Common myeloid progenitor, CD34-positive (primary cell): ENCODE results near the gene RSBN1L.

Experiments
- CTCF ChIA-PET: fragments of 350-600 bp; sonication (Branson Sonifier 250); formaldehyde crosslinking; loops from one replicate; lab custom pipeline; 2021; ENCODE audit warnings: antibody characterized with exemption; lab: Charles Lee
- POLR2A ChIA-PET: fragments of 350-600 bp; sonication (Branson Sonifier 250); formaldehyde crosslinking; loops from one replicate; lab custom pipeline; 2021; ENCODE audit warnings: antibody characterized with exemption; lab: Charles Lee
- DNase-seq, 3 donors: peaks; one replicate each; pipeline versions ENCODE4 v3.0.0 to v3.0.0-alpha.2; 2013
- H3K27ac ChIP-seq, 2 experiments: 1 replicate in 1 of 2; 2 replicates in 1 of 2; pipeline ENCODE4 v1.7.0; 2013; ENCODE audit warnings: inconsistent platforms in 2 of 2, low read length in 2 of 2, mild to moderate bottlenecking in 2 of 2, low read depth in 1 of 2, moderate library complexity in 1 of 2; ENCODE audit not compliant: severe bottlenecking in 2 of 2, insufficient read depth in 1 of 2, poor library complexity in 1 of 2
- H3K27me3 ChIP-seq, 5 experiments: replicated peaks in 2 of 5; 1 replicate in 3 of 5; 2 replicates in 2 of 5; pipeline versions ENCODE4 v1.6.1 to v1.7.0; 2013; ENCODE audit warnings: low read length in 4 of 5, mild to moderate bottlenecking in 2 of 5, moderate library complexity in 2 of 5, inconsistent platforms in 1 of 5; ENCODE audit not compliant: insufficient read depth in 5 of 5, control insufficient read depth in 4 of 5
- H3K36me3 ChIP-seq, 4 experiments: 1 replicate in 2 of 4; 2 replicates in 2 of 4; pipeline versions ENCODE4 v1.6.1 to v1.7.0; 2013; ENCODE audit warnings: low read length in 3 of 4, control low read depth in 1 of 4, mild to moderate bottlenecking in 1 of 4; ENCODE audit not compliant: control insufficient read depth in 4 of 4, insufficient read depth in 4 of 4
- H3K4me1 ChIP-seq, 4 experiments: 1 replicate in 3 of 4; 2 replicates in 1 of 4; pipeline versions ENCODE4 v1.6.1 to v1.7.1; 2013; ENCODE audit warnings: low read length in 3 of 4, mild to moderate bottlenecking in 3 of 4, control low read depth in 1 of 4, inconsistent platforms in 1 of 4, moderate library complexity in 1 of 4; ENCODE audit not compliant: control insufficient read depth in 4 of 4, insufficient read depth in 4 of 4; ENCODE audit errors: control extremely low read depth in 1 of 4
- H3K4me3 ChIP-seq, 7 experiments: 1 replicate in 4 of 7; 2 replicates in 3 of 7; pipeline versions ENCODE4 v1.5.1 to v1.7.0; 2013; ENCODE audit warnings: mild to moderate bottlenecking in 7 of 7, low read length in 6 of 7, moderate library complexity in 6 of 7, inconsistent platforms in 2 of 7, low read depth in 2 of 7, control low read depth in 1 of 7; ENCODE audit not compliant: insufficient read depth in 4 of 7, control insufficient read depth in 1 of 7; ENCODE audit errors: extremely low read depth in 1 of 7
- H3K9me3 ChIP-seq, 5 experiments: 1 replicate in 4 of 5; 2 replicates in 1 of 5; pipeline versions ENCODE4 v1.6.1 to v1.7.1; 2013; ENCODE audit warnings: low read length in 4 of 5, mild to moderate bottlenecking in 2 of 5, inconsistent platforms in 1 of 5, low read depth in 1 of 5, moderate library complexity in 1 of 5; ENCODE audit not compliant: control insufficient read depth in 4 of 5, insufficient read depth in 2 of 5; ENCODE audit errors: control extremely low read depth in 1 of 5
- WGBS: methylation state at CpG from one replicate; pipeline ENCODE4 v1.1.5; 2013; ENCODE audit not compliant: insufficient coverage; 5-methylcytosine and 5-hydroxymethylcytosine counted together

RSBN1L gene

GRCh38 chr7:77819021-77819420, 122.8 kb downstream of the RSBN1L start:
- Histone ChIP-seq H3K36me3 (peaks cover 2 to 33% (median 6%) of the 10 kb centered on the region in 4 experiments), H3K27ac (no peak overlapping the region), H3K4me3 (no peak overlapping the region), H3K4me1 (peaks cover 0 to 6% (median 0%) of the 10 kb centered on the region in 4 experiments), H3K9me3 (peaks cover 6 to 47% (median 26%) of the 10 kb centered on the region in 5 experiments), H3K27me3 (no peaks in the 10 kb centered on the region)
- ChIA-PET POLR2A (no interaction called here), CTCF (no interaction called here)
- no peak for DNase-seq

- ChIA-PET CTCF (no interaction called here), POLR2A (no interaction called here)
- H3K9me3 ChIP-seq = peaks cover 6 to 47% (median 28%) of the 10 kb centered on the region in 5 experiments
- H3K27ac ChIP-seq = no peak overlapping the region
- peaks cover 2 to 30% (median 6%) of the 10 kb centered on the region in 4 experiments for H3K36me3 ChIP-seq
- H3K27me3 ChIP-seq = no peaks in the 10 kb centered on the region
- WGBS = 100% methylated on average over 1 of the region's 2 CpGs
- peak in 2 of 3 donors; percentile 31 to 39 for DNase-seq
- no peak overlapping the region for H3K4me3 ChIP-seq
- H3K4me1 ChIP-seq = peaks cover 0 to 8% (median 0%) of the 10 kb centered on the region in 4 experiments
These were observed 124.7 kb downstream of the RSBN1L start for GRCh38 chr7:77820967-77821366.

- Histone ChIP-seq H3K9me3 (peaks cover 6 to 45% (median 32%) of the 10 kb centered on the region in 5 experiments), H3K27ac (no peak overlapping the region), H3K4me3 (no peak overlapping the region), H3K36me3 (peaks cover 0 to 17% (median 5%) of the 10 kb centered on the region in 4 experiments), H3K27me3 (no peaks in the 10 kb centered on the region), H3K4me1 (peaks cover 0 to 8% (median 0%) of the 10 kb centered on the region in 4 experiments)
- ChIA-PET POLR2A (no interaction called here), CTCF (interaction anchor here (0.6 to 1.7 kb wide), 3 partner anchors 10 to 122 kb away, joined by 3 to 5 read pairs (median 3); no protein-coding TSS in a partner anchor)
- WGBS = 67% methylated on average over 1 of the region's 1 CpG
- no peak for DNase-seq
These were observed 126.0 kb downstream of the RSBN1L start for GRCh38 chr7:77822269-77822668.

- Histone ChIP-seq H3K9me3 (peaks cover 5 to 38% (median 28%) of the 10 kb centered on the region in 5 experiments), H3K36me3 (peaks cover 0 to 12% (median 2%) of the 10 kb centered on the region in 4 experiments), H3K27me3 (no peaks in the 10 kb centered on the region), H3K4me3 (peak overlapping the region in 2 of 7 experiments; percentile 17 to 33), H3K27ac (peak overlapping the region in 1 of 2 experiments; percentile 16), H3K4me1 (peaks cover 0 to 19% (median 5%) of the 10 kb centered on the region in 4 experiments)
- no peak for DNase-seq
- POLR2A ChIA-PET = no interaction called here
- CTCF ChIA-PET = interaction anchor here (0.7 kb wide), 1 partner anchor 26 kb away, joined by 3 read pairs; the partner anchor contains the start of gene TMEM60
- 100% methylated on average over 1 of the region's 2 CpGs for WGBS
These were observed 127.5 kb downstream of the RSBN1L start for GRCh38 chr7:77823787-77824186.

GRCh38 chr7:77824636-77825035, 128.4 kb downstream of the RSBN1L start:
- CTCF ChIA-PET = interaction anchor here (0.7 kb wide), 1 partner anchor 182 kb away, joined by 3 read pairs; no protein-coding TSS in a partner anchor
- POLR2A ChIA-PET = no interaction called here
- peaks cover 3 to 36% (median 28%) of the 10 kb centered on the region in 5 experiments for H3K9me3 ChIP-seq

GRCh38 chr7:77825131-77825530, 128.9 kb downstream of the RSBN1L start:
- ChIA-PET POLR2A (no interaction called here), CTCF (interaction anchor here (0.7 kb wide), 1 partner anchor 183 kb away, joined by 3 read pairs; no protein-coding TSS in a partner anchor)
- no peak overlapping the region for H3K27ac ChIP-seq
- no peak for DNase-seq
- 100% methylated on average over 2 of the region's 3 CpGs for WGBS
- no peaks in the 10 kb centered on the region for H3K27me3 ChIP-seq
- peaks cover 0 to 10% (median 2%) of the 10 kb centered on the region in 4 experiments for H3K36me3 ChIP-seq
- H3K4me1 ChIP-seq = peaks cover 0 to 25% (median 5%) of the 10 kb centered on the region in 4 experiments
- H3K9me3 ChIP-seq = peaks cover 3 to 34% (median 25%) of the 10 kb centered on the region in 5 experiments
- H3K4me3 ChIP-seq = peak overlapping the region in 1 of 7 experiments; percentile 19

More at GRCh38 chr7:77824636-77825035, 128.4 kb downstream of the RSBN1L start:
- Histone ChIP-seq H3K27ac (no peak overlapping the region), H3K36me3 (peaks cover 0 to 12% (median 2%) of the 10 kb centered on the region in 4 experiments), H3K27me3 (no peaks in the 10 kb centered on the region), H3K4me1 (peaks cover 0 to 23% (median 5%) of the 10 kb centered on the region in 4 experiments), H3K4me3 (no peak overlapping the region)
- 100% methylated on average over 1 of the region's 5 CpGs for WGBS
- DNase-seq = no peak

GRCh38 chr7:77826300-77826699, 130.0 kb downstream of the RSBN1L start:
- DNase-seq = no peak
- WGBS = no CpG with 5 or more reads among the region's 2 CpGs
- ChIA-PET CTCF (no interaction called here), POLR2A (no interaction called here)
- no peaks in the 10 kb centered on the region for H3K27me3 ChIP-seq
- peaks cover 0 to 25% (median 16%) of the 10 kb centered on the region in 5 experiments for H3K9me3 ChIP-seq
- H3K36me3 ChIP-seq = peaks cover 0 to 6% (median 2%) of the 10 kb centered on the region in 4 experiments
- no peak overlapping the region for H3K4me3 ChIP-seq
- no peak overlapping the region for H3K27ac ChIP-seq
- H3K4me1 ChIP-seq = peaks cover 0 to 36% (median 7%) of the 10 kb centered on the region in 4 experiments
